NCI-H1436 treated with DMSO at 0.1 percent for 48 hours (cell line): Measurements from ENCODE around the gene NR4A1.

Source experiments
- DNase-seq: peaks from one replicate; lab custom pipeline; 2025; lab: John Stamatoyannopoulos, UW

The NR4A1 gene

DNA sequence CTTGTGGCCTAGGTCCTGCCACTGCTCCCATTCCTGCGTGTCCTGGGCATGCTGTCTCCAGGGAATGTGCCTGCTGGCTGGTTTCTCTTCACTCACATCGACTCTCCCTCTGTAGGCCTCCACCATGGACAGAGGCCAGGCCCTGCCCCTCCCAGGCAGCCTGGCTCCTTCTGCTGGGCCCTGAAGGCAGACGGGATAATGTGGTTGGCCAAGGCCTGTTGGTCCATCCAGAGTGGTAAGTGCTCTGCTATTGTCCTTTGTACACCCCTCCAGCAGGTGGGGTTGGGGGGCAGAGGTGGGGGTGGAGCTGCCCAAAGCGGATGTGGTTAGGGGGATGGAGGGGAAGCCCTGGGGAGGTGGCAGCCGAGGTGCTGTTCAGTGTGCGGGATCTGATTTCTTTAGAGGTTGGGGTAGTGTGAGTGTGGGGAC, 9.5 kb upstream of the NR4A1 start:
- DNase-seq = no peak

DNA sequence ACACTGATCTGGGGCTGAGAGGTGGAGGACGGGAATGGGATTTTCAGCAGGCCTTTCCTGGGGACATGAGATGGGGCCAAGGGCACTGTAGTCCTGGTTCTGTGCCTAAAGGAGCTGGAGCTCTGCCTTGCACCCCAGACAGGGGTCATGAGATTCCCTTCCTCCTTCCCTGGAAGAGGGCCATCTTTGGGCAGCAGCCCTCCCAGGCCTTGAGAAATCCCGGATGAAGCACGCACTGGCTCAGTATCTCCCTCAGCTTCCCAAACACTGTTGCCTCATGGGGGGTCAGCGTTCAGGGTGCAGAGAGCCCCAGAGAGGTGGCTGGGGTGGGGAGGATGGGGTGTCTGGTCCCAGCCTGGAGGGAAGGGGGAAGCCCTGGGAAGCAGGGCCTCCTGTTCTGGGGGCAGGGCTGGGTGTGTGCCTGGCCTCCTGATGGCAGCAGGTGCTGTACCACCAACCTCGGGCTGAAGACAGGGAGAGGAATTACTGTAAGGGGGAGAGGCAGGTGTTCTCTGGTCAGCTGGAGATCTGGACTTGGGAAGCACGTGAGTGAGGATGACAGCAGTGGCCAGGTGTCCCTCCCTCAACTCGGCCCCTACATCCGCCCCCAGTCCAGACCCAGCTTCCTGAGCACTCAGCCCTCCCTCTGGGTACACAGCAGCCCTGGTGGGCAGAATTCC, 8.4 kb upstream of the NR4A1 start:
- no peak for DNase-seq

DNA sequence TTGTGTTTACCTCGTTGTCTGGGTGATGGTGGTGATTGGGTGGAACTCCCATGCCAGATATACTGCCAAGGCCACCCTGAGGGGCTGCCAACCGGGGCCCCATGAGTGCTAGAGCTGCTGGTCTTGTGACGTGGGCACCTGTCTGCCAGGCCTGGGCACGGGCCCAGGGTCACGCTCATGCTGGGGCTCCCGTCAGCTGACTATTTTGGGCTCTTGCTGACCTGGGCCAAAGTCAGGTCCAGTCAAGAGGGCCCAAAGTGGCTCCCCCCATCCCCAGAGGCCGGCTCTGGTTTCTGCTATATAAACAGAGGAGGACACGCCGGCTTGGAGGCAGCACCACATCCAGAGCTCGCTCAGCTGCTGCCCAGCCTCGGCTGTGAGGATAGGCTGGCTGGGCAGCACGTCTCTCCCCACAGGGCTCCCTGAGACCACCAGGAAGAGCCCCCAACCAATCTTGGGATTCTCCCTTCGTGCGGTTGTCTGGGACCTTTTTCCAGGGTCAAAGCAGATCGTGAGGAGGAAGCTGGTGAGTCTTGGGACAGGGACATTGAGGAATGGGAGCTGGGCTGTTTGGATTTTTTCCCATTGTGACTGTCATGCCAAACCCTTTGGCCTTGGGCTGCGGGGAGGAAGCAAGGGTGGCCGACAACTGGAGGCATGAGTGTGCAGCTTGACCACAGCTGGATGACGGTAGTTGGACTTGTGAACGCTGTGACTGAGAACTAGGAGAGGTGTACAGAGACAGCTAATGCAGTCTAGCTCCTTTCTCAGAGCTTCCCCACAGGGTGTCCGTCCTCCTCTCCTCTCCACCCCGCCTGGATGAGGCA, 7.6 kb upstream of the NR4A1 start:
- DNase-seq = no peak

DNA sequence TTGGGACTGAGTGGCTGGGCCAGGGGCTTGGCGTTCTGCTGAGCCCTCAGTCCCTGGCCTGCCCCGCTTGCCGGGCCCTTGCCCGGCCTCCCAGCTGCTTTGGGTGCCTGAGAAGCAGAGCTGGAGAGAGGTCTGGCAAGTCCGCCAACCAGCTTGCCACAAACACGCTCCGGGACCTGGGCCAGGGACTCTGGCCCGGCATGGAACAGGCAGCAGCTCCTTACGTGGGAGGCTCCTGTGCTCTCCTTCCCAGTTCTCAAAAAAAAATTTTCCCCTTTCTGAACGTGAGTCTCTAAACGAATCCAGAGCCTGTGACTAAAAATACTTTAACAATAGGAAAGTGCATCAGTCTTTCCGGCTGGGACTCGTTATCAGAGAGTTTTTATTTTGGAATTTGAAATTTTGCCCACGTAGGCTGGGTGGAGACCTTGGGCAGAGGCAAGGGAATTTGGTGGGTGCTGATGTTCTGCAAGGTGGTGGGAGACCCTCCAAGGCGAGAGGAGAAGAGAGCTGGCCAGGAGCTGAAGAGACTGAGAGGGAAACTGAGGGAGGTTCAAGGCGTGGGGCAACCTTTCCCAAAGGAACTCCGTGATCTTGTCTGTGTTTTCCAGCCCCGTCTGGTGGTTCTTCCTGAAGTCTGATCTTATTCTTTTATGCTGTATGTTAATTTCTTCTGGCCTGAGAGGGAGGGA, 6.8 kb upstream of the NR4A1 start:
- DNase-seq = no peak

DNA sequence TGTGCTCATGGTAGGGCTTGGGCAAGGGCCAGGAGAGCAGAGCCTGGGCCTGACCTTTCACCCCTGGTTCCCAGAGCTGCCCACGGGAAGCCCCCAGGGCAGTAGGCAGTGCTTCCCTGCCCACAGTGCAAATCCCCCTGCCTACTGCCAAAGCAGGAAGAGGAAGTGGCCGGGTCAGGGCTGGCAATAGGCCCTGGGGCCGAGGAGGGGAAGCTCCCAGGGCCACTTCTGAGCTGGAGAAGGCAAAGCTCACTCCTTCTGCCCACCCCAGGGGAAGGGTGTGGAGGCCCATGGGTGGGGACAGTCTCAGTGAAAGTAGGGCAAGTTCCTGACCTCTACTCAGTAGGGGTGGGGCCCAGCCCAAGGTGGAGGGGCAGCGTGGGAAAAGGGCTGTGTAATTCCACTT, 5.4 kb upstream of the NR4A1 start:
- DNase-seq = no peak

DNA sequence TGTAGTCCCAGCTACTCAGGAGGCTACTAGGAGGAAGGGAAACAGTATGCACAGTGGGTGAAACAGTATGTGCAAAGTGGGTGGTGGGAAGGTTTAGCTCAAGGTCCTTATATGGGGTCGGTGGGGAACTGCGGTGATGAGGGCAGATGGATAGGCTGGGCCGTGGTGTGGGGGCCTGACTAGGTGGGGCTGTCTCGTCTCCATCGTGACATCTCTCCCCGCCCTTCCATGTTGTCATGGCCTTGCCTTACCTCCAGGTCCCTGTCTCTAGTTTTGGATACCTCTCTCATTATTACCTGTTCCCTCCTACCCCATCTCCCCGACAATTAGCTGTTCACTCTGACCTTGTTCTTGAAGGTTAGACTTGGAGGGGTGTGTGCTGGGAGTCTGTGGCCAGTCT, 4.4 kb upstream of the NR4A1 start:
- no peak for DNase-seq

DNA sequence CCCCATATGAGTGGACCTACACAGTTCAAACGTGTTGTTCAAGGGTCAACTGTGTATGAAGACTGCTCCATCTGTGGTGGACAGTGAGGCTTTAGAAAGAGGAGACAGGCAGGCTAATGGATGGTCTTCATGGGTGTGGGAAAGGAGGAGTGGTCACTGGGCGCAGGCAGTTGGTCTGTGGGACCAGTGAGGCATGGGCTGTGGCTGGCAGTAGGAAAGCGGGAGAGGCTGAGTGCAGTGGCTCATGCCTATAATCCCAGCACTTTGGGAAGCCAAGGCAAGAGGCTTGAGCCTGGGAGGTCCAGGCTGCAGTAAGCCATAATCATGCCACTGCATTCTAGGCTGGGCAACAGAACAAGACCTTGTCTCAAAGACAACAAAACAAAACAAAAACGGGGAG, 2.0 kb upstream of the NR4A1 start:
- no peak for DNase-seq

DNA sequence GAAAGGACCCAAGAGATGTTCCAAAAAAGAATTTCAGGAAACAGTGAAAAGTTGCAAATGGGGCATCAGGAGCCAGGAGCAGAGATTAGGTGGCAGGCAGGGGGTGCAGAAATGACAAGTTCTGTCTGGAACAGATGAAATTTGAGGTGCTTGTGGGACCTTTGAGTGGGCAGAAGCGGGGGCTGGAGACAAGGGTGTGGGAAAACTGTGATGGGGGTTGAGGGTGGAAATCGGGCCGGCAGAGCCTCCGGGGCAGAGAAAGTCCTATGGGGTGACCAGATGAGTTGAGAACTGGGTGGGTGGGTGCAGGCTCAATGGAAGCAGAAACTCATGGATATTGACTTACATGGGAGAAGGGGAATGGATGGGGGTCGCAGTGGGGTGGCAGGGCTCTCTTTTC, 1.6 kb upstream of the NR4A1 start:
- no peak for DNase-seq

DNA sequence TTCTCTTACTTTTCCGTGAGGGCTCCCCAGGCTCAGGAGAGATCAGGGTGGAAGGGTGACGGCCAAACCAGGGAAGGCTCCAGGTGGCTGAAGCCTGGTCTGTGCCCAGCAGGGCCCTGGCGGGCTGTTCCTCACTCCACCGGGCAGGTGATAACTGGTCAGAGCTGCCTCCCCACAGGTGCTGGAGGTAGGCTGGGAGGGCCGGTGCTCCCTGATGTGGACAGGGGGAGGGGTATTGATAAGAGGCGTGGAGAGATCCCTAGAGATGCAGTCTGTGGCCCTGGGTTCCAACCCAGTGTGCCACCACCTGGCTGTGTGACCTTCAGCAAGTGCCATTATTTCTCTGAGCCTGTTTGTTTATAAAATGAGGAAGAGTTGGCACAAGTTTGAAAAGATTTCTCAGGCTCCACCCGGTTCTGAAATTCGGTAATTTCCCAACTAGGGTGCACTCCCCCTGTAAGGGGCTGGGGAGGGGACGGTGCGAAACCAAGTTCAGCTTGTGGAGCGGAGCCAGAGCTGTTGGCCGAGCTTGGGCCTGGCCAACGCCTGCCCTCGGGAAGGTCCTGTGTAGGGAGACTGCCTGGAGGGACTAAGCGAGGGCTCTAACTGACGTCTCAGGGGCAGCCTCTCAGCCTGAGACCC, 1.0 kb upstream of the NR4A1 start:
- no peak for DNase-seq

DNA sequence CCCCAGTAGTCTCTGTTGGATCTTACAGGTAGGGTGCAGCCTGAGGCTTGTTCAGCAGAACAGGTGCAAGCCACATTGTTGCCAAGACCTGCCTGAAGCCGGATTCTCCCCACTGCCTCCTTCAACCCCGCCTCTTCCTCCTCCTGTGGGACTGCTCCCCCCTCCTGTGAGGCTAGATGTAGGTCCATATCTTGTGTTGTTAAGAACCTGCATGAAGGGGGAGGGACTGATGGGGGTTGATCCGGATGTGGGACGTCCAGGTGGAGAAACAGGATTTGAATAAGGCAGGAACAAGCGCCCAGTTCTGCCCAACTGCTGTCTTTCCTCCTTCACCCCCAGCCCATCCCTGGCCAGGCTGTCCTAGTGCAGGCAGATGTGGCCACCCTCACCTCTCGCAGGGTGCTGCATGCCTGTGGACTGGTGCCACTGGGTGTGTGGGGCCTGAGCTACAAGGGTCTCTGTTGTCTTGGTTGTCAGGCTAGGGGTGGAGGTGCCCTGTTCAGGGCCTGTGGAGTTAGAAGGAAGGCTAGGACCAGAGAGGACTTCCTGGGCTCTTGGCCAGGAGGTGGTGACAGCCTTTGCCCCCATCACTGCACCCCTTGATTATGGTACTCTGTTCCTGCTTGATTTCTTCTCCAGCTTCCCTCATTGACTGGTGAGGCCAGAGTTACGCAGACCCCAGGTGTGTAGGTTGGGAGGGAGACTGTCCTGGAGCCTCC, 1.4 kb downstream of the NR4A1 start:
- no peak for DNase-seq

DNA sequence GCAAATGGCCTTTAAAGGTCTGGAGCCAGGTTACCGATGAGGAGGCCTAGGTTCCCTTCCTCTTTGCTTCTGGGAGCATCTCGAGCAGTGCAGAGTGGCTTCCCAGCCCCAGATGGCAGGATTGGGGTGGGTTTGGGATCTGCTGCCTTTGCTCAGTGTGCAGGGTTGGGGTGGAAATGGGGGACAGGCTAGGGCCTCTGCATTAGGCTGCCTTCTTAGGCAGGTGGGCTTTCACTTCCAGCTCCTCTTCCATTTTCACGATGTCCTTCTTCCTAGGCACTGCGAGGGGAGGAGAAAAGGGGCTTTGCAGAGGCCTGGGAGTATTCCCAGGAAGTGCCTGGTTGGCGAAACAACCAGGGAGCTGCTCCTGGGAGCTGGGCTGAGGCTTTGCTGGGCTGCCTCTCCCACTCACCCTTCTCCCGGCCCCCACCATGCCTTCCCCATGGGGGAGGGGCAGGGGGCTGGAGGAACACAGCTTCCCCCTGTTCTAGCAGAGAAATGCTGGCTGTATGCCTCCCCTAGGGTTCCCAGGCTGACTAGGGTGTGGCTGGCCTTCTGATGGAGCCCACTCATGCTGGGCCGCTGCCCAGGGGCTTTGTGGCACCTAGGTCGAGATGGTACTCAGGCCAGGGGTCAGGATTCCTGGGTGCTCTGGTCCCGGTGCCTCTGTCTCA, 2.4 kb downstream of the NR4A1 start:
- no peak for DNase-seq

DNA sequence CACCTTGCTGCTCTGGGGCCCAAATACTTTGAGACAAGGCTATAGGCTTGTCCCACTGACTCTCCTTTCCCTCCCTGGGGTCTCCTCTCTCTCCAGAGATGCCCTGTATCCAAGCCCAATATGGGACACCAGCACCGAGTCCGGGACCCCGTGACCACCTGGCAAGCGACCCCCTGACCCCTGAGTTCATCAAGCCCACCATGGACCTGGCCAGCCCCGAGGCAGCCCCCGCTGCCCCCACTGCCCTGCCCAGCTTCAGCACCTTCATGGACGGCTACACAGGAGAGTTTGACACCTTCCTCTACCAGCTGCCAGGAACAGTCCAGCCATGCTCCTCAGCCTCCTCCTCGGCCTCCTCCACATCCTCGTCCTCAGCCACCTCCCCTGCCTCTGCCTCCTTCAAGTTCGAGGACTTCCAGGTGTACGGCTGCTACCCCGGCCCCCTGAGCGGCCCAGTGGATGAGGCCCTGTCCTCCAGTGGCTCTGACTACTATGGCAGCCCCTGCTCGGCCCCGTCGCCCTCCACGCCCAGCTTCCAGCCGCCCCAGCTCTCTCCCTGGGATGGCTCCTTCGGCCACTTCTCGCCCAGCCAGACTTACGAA, 3.1 kb downstream of the NR4A1 start:
- no peak for DNase-seq

DNA sequence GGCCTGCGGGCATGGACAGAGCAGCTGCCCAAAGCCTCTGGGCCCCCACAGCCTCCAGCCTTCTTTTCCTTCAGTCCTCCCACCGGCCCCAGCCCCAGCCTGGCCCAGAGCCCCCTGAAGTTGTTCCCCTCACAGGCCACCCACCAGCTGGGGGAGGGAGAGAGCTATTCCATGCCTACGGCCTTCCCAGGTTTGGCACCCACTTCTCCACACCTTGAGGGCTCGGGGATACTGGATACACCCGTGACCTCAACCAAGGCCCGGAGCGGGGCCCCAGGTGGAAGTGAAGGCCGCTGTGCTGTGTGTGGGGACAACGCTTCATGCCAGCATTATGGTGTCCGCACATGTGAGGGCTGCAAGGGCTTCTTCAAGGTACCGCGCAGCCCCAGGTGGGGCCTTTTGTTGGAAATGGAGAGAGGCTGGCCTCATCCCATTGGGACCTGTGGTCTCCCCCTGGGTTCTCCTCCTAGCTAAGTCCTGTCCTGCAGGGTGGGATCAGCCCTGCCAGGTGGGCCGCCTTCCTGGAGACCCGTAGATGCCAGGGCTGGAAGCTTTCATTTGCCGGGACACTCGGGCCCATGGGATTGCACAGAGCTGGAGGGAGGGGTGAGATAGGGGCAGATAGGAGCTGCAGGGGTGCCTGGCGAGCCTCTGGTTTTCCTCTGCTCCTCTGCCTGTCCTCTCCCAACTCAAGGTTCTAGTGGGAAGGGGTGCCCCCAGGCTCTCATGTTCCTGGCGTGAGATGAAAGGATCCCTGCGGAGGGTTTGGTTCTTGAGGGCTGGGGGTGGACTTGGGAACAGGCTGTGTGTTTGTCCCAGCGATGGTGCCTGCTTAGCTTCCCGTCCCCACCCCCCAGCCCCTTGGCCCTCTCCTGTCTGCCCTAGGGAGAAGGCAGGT, 3.8 kb downstream of the NR4A1 start:
- DNase-seq = no peak

DNA sequence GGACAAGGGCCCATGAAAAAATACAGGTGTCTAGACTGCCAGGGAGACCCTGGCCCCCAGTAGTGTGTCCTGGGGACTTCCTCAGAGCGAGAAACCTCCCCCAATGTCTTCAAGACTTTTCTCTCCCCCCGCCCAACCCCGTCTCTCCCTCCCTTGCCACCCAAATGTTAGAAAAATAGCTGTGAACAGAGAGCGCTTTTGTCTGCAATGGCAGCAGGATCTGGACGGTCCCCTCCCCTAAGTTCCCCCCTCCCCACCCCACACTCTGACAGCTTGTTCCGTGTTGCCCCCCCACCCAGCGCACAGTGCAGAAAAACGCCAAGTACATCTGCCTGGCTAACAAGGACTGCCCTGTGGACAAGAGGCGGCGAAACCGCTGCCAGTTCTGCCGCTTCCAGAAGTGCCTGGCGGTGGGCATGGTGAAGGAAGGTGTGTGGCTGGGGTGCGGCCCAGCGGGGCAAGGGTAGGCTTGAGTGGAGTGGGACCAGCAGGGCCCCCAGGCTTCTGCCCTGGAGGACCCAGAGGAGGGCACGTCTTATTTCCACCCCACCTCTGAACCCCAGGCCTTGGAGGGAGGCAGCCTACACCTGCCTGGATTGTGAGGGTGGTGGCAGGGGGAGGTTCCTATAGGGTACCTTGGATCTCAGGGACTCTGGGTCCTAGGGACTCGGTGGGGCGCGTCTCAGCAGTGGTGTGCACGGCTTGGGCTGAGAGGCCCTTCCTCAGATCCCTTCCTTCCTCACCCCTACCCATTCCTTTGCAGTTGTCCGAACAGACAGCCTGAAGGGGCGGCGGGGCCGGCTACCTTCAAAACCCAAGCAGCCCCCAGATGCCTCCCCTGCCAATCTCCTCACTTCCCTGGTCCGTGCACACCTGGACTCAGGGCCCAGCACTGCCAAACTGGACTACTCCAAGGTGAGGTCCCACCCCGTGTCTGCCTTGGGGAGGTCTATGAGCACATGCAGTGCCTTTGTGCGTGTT, 4.8 kb downstream of the NR4A1 start:
- DNase-seq = no peak

DNA sequence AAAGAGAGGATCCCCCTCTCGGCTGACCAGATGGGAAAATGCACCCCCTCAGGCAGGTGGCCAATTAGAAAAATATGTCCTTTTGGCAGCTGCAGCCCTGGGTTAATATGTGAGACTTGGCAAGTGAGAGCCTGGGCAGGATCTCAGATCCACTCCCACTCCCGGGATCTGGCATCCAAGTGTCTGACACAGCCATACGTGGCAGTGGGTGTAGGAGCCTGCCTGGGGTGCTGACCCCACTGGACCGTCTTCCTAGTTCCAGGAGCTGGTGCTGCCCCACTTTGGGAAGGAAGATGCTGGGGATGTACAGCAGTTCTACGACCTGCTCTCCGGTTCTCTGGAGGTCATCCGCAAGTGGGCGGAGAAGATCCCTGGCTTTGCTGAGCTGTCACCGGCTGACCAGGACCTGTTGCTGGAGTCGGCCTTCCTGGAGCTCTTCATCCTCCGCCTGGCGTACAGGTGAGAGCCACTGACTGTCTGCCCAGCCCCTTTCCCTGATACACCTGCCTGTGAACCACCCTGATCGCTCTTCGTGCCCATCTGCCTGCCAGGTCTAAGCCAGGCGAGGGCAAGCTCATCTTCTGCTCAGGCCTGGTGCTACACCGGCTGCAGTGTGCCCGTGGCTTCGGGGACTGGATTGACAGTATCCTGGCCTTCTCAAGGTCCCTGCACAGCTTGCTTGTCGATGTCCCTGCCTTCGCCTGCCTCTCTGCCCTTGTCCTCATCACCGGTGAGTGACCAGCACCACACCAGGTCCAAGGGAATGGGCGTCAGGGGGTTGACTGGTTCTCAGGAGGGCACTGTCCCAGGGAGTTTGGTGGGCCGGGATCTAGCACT, 5.8 kb downstream of the NR4A1 start:
- DNase-seq = no peak

DNA sequence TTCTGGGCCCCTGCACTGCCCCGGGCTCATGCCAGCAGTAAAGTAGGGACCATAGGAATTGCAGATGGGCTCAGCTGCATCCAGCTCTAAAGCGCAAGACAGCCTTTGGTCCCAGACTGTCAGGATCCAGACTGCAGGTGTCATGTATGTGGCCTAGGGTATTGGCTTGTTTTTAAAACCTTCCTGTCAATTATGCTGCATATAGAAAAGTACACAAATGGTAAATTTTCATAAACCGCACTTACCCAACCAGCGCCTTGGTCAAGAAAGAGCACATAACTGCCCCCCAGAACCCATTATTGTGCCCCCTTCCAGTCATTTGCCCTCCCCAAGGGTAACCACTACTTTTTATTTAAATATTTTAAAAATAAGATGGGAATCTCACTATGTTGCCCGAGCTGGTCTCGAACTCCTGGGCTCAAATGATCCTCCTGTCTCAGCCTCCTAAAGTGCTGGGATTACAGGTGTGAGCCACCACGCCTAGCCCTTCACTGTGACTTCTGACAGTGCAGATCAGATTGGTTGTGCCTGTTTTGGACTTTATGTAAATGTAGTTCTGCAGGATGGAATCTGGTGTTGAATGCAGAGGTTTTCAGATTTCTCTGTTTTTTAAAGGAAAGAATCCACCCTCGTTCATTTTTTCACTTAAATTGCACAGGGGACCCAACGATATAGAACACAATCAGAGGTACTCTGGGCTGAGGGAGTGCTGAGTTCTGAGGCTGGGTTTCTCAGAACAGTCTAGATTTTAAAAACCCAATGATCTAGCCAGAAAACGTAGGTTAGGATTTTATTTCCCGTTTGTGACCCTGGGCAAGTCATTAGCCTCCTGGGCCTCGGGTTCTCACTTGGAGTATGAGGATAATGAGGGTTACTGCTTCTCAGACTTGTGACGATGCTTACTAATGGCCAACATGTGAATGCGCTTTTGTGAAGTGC, 6.7 kb downstream of the NR4A1 start:
- no peak for DNase-seq
